ENCODE measurements around the gene TRIM63.

The TRIM63 gene

GRCh38 chr1:26053718-26054560 is 13.5 kb downstream of the TRIM63 start:
- DNase-seq: no peak

- DNase-seq: no peak
These were observed 17.2 kb downstream of the TRIM63 start for GRCh38 chr1:26050248-26050640.

- DNase-seq: no peak
These were observed 17.7 kb downstream of the TRIM63 start for GRCh38 chr1:26049531-26050247.

- DNase-seq: no peak
These were observed 20.1 kb downstream of the TRIM63 start for GRCh38 chr1:26047278-26047874.

GRCh38 chr1:26046246-26047095 is 21.0 kb downstream of the TRIM63 start:
- no peak for DNase-seq

GRCh38 chr1:26045722-26046245 is 21.6 kb downstream of the TRIM63 start, which contains the start of gene SLC30A2:
Gene SLC30A2 (minus strand): TSS chr1:26046118. CDS start chr1:26045896, 222 bp downstream.
- peak; percentile 9 for DNase-seq

- no peak for DNase-seq
These were observed 22.3 kb downstream of the TRIM63 start for GRCh38 chr1:26044971-26045721.

- no peak for DNase-seq
These were observed 23.0 kb downstream of the TRIM63 start for GRCh38 chr1:26044414-26044813.

- no peak for DNase-seq
These were observed 23.7 kb downstream of the TRIM63 start for GRCh38 chr1:26043765-26044164.

GRCh38 chr1:26041978-26042377 is 25.5 kb downstream of the TRIM63 start:
- DNase-seq: no peak

GRCh38 chr1:26041401-26041800 is 26.0 kb downstream of the TRIM63 start:
- DNase-seq: no peak

GRCh38 chr1:26038904-26039303 is 28.5 kb downstream of the TRIM63 start:
- no peak for DNase-seq

- DNase-seq: no peak
These were observed 29.0 kb downstream of the TRIM63 start for GRCh38 chr1:26038477-26038876.

- no peak for DNase-seq
These were observed 29.5 kb downstream of the TRIM63 start for GRCh38 chr1:26037904-26038303.

GRCh38 chr1:26036756-26037281 is 30.6 kb downstream of the TRIM63 start:
- DNase-seq: no peak

GRCh38 chr1:26035959-26036755 is 31.3 kb downstream of the TRIM63 start:
- DNase-seq: peak; percentile 61

GRCh38 chr1:26035203-26035958 is 32.0 kb downstream of the TRIM63 start:
- peak; percentile 89 for DNase-seq

- DNase-seq: no peak
These were observed 32.8 kb downstream of the TRIM63 start for GRCh38 chr1:26034504-26035202.

Measured in COR-L47 (cell line).